ENCODE data around the gene VEGFA. TPM values are rescaled to one million over a fixed set of nuclear protein-coding genes. Genes with fewer than 3 reads are reported as not detected.

Gene VEGFA
- total and polyA plus RNA-seq, 4 donors, result 45.8 to 74.3 (median 61.8) TPM

GRCh38 chr6:43776115-43776798 is 6.2 kb downstream of the VEGFA start:
- Histone ChIP-seq H3K9me3 (ENCODE audit: control insufficient read depth, insufficient read depth, low read length) (no peaks in the 10 kb centered on the region), H3K36me3 (ENCODE audit: control insufficient read depth, insufficient read depth, low read length) (peaks cover 53% of the 10 kb centered on the region), H3K4me1 (ENCODE audit: control insufficient read depth, insufficient read depth, low read length) (peaks cover 38% of the 10 kb centered on the region), H3K27me3 (ENCODE audit: control insufficient read depth, insufficient read depth, low read length) (no peaks in the 10 kb centered on the region), H3K27ac (ENCODE audit: low read depth, low read length) (no peak overlapping the region), H3K4me3 (ENCODE audit: low read depth, low read length) (no peak overlapping the region)
- WGBS (ENCODE audit: insufficient coverage), result 98% methylated on average over 8 of the region's 8 CpGs
- DNase-seq (ENCODE audit: low read depth in 4 of 6, low spot score in 6 of 6), result no peak

DNA sequence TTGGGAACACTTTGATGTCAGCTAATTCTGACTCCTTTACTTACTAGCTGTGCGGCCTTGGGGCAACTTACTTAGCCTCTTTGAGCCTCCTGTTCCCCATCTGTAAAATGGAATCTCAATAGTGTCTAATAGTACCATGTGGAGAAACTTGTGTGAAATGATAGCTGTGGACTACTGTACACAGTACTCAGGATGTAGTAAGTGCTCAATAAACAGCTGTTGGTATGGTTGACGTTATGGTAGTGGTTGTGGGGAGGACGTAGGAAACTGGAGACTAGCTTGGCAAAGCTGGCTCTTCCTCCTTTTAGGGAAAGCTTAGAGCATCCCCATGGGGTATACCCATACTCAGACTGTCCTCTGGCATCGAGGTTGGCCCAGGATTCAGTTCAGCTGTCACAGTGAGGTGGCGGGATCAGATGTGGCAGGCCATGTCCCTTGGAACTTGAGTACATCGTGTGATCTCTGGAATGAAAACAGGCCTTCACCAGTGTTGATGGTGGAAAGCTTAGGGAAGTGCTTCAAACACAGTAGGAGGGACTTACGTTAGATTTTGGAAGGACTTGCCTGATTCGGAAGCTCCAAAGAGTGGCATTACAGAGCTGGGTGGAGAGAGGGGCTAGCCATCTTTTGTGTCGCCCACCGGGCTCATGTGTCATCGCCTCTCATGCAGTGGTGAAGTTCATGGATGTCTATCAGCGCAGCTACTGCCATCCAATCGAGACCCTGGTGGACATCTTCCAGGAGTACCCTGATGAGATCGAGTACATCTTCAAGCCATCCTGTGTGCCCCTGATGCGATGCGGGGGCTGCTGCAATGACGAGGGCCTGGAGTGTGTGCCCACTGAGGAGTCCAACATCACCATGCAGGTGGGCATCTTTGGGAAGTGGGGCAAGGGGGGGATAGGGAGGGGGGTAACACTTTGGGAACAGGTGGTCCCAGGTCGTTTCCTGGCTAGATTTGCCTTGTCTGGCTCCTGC is 7.1 kb downstream of the VEGFA start:
- H3K27ac ChIP-seq (ENCODE audit: low read depth, low read length), result no peak overlapping the region
- no peaks in the 10 kb centered on the region for H3K9me3 ChIP-seq (ENCODE audit: control insufficient read depth, insufficient read depth, low read length)
- H3K27me3 ChIP-seq (ENCODE audit: control insufficient read depth, insufficient read depth, low read length), result no peaks in the 10 kb centered on the region
- no peak for DNase-seq (ENCODE audit: low read depth in 4 of 6, low spot score in 6 of 6)
- 92% methylated on average over 17 of the region's 18 CpGs for WGBS (ENCODE audit: insufficient coverage)
- peaks cover 61% of the 10 kb centered on the region for H3K36me3 ChIP-seq (ENCODE audit: control insufficient read depth, insufficient read depth, low read length)
- no peak overlapping the region for H3K4me3 ChIP-seq (ENCODE audit: low read depth, low read length)
- peaks cover 37% of the 10 kb centered on the region for H3K4me1 ChIP-seq (ENCODE audit: control insufficient read depth, insufficient read depth, low read length)

DNA sequence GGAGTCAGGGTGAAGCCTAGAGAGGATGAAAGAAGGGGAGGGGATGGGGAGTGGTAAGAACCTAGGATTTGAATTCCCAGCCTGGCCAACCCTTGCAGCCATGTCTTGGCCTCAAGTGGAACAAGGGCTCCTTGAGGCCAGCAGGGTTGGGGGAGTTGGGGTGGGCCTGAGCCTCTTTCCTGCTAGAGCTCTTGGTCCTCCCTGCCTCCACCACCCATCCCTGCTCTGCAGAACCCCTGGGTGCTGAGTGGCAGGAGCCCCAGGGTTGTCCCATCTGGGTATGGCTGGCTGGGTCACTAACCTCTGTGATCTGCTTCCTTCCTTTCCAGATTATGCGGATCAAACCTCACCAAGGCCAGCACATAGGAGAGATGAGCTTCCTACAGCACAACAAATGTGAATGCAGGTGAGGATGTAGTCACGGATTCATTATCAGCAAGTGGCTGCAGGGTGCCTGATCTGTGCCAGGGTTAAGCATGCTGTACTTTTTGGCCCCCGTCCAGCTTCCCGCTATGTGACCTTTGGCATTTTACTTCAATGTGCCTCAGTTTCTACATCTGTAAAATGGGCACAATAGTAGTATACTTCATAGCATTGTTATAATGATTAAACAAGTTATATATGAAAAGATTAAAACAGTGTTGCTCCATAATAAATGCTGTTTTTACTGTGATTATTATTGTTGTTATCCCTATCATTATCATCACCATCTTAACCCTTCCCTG is 8.3 kb downstream of the VEGFA start:
- no peak overlapping the region for H3K27ac ChIP-seq (ENCODE audit: low read depth, low read length)
- peaks cover 29% of the 10 kb centered on the region for H3K4me1 ChIP-seq (ENCODE audit: control insufficient read depth, insufficient read depth, low read length)
- no peak for DNase-seq (ENCODE audit: low read depth in 4 of 6, low spot score in 6 of 6)
- WGBS (ENCODE audit: insufficient coverage), result no CpG with 5 or more reads among the region's 4 CpGs
- H3K27me3 ChIP-seq (ENCODE audit: control insufficient read depth, insufficient read depth, low read length), result no peaks in the 10 kb centered on the region
- H3K9me3 ChIP-seq (ENCODE audit: control insufficient read depth, insufficient read depth, low read length), result no peaks in the 10 kb centered on the region
- H3K36me3 ChIP-seq (ENCODE audit: control insufficient read depth, insufficient read depth, low read length), result peaks cover 73% of the 10 kb centered on the region
- no peak overlapping the region for H3K4me3 ChIP-seq (ENCODE audit: low read depth, low read length)

- no peak overlapping the region for H3K4me3 ChIP-seq (ENCODE audit: low read depth, low read length)
- H3K9me3 ChIP-seq (ENCODE audit: control insufficient read depth, insufficient read depth, low read length), result no peaks in the 10 kb centered on the region
- no peaks in the 10 kb centered on the region for H3K27me3 ChIP-seq (ENCODE audit: control insufficient read depth, insufficient read depth, low read length)
- DNase-seq (ENCODE audit: low read depth in 4 of 6, low spot score in 6 of 6), result no peak
- WGBS (ENCODE audit: insufficient coverage), result 88% methylated on average over 11 of the region's 12 CpGs
- H3K36me3 ChIP-seq (ENCODE audit: control insufficient read depth, insufficient read depth, low read length), result peaks cover 80% of the 10 kb centered on the region
- H3K27ac ChIP-seq (ENCODE audit: low read depth, low read length), result no peak overlapping the region
- peaks cover 20% of the 10 kb centered on the region for H3K4me1 ChIP-seq (ENCODE audit: control insufficient read depth, insufficient read depth, low read length)
These were observed 9.2 kb downstream of the VEGFA start for GRCh38 chr6:43778976-43779851.

DNA sequence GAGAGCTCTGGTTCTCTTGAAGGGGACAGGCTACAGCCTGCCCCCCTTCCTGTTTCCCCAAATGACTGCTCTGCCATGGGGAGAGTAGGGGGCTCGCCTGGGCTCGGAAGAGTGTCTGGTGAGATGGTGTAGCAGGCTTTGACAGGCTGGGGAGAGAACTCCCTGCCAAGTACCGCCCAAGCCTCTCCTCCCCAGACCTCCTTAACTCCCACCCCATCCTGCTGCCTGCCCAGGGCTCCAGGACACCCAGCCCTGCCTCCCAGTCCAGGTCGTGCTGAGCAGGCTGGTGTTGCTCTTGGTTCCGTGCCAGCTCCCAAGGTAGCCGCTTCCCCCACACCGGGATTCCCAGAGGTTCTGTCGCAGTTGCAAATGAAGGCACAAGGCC is 9.8 kb downstream of the VEGFA start:
- Histone ChIP-seq H3K27ac (ENCODE audit: low read depth, low read length) (no peak overlapping the region), H3K27me3 (ENCODE audit: control insufficient read depth, insufficient read depth, low read length) (no peaks in the 10 kb centered on the region), H3K9me3 (ENCODE audit: control insufficient read depth, insufficient read depth, low read length) (no peaks in the 10 kb centered on the region), H3K4me3 (ENCODE audit: low read depth, low read length) (no peak overlapping the region), H3K36me3 (ENCODE audit: control insufficient read depth, insufficient read depth, low read length) (peaks cover 85% of the 10 kb centered on the region), H3K4me1 (ENCODE audit: control insufficient read depth, insufficient read depth, low read length) (peaks cover 14% of the 10 kb centered on the region)
- WGBS (ENCODE audit: insufficient coverage), result 86% methylated on average over 6 of the region's 8 CpGs
- DNase-seq (ENCODE audit: low read depth in 4 of 6, low spot score in 6 of 6), result no peak

- peaks cover 85% of the 10 kb centered on the region for H3K36me3 ChIP-seq (ENCODE audit: control insufficient read depth, insufficient read depth, low read length)
- 90% methylated on average over 13 of the region's 13 CpGs for WGBS (ENCODE audit: insufficient coverage)
- H3K4me3 ChIP-seq (ENCODE audit: low read depth, low read length), result no peak overlapping the region
- no peaks in the 10 kb centered on the region for H3K27me3 ChIP-seq (ENCODE audit: control insufficient read depth, insufficient read depth, low read length)
- no peak for DNase-seq (ENCODE audit: low read depth in 4 of 6, low spot score in 6 of 6)
- H3K27ac ChIP-seq (ENCODE audit: low read depth, low read length), result no peak overlapping the region
- no peaks in the 10 kb centered on the region for H3K9me3 ChIP-seq (ENCODE audit: control insufficient read depth, insufficient read depth, low read length)
- H3K4me1 ChIP-seq (ENCODE audit: control insufficient read depth, insufficient read depth, low read length), result peaks cover 9% of the 10 kb centered on the region
These were observed 10.3 kb downstream of the VEGFA start for GRCh38 chr6:43780293-43780692.

DNA sequence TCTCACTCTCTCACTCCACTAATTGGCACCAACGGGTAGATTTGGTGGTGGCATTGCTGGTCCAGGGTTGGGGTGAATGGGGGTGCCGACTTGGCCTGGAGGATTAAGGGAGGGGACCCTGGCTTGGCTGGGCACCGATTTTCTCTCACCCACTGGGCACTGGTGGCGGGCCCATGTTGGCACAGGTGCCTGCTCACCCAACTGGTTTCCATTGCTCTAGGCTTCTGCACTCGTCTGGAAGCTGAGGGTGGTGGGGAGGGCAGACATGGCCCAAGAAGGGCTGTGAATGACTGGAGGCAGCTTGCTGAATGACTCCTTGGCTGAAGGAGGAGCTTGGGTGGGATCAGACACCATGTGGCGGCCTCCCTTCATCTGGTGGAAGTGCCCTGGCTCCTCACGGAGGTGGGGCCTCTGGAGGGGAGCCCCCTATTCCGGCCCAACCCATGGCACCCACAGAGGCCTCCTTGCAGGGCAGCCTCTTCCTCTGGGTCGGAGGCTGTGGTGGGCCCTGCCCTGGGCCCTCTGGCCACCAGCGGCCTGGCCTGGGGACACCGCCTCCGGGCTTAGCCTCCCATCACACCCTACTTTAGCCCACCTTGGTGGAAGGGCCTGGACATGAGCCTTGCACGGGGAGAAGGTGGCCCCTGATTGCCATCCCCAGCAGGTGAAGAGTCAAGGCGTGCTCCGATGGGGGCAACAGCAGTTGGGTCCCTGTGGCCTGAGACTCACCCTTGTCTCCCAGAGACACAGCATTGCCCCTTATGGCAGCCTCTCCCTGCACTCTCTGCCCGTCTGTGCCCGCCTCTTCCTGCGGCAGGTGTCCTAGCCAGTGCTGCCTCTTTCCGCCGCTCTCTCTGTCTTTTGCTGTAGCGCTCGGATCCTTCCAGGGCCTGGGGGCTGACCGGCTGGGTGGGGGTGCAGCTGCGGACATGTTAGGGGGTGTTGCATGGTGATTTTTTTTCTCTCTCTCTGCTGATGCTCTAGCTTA is 11.2 kb downstream of the VEGFA start:
- Histone ChIP-seq H3K27me3 (ENCODE audit: control insufficient read depth, insufficient read depth, low read length) (no peaks in the 10 kb centered on the region), H3K4me3 (ENCODE audit: low read depth, low read length) (no peak overlapping the region), H3K4me1 (ENCODE audit: control insufficient read depth, insufficient read depth, low read length) (peaks cover 6% of the 10 kb centered on the region), H3K27ac (ENCODE audit: low read depth, low read length) (no peak overlapping the region), H3K36me3 (ENCODE audit: control insufficient read depth, insufficient read depth, low read length) (peaks cover 85% of the 10 kb centered on the region), H3K9me3 (ENCODE audit: control insufficient read depth, insufficient read depth, low read length) (no peaks in the 10 kb centered on the region)
- 85% methylated on average over 23 of the region's 24 CpGs for WGBS (ENCODE audit: insufficient coverage)
- DNase-seq (ENCODE audit: low read depth in 4 of 6, low spot score in 6 of 6), result no peak

DNA sequence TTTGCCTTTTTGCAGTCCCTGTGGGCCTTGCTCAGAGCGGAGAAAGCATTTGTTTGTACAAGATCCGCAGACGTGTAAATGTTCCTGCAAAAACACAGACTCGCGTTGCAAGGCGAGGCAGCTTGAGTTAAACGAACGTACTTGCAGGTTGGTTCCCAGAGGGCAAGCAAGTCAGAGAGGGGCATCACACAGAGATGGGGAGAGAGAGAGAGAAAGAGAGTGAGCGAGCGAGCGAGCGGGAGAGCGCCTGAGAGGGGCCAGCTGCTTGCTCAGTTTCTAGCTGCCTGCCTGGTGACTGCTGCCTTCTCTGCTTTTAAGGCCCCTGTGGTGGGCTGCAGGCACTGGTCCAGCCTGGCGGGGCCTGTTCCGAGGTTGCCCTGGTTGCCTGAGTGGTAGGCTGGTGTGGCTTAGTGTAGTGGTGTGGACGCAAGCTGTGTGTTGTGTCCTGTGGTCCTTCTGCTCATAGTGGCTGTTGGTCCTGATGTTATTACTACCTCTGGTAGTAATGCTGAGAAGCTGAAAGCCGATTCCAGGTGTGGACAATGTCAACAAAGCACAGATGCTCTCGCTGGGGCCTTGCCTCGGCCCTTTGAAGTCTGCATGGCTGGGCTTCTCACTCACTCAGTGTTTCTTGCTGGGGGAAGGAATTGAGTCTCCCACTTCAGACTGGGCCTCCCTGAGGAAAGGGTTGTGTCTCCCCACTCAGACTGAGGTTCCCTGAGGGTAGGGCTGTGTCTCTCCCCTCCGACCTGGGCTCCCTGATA is 12.1 kb downstream of the VEGFA start:
- WGBS (ENCODE audit: insufficient coverage), result 73% methylated on average over 20 of the region's 20 CpGs
- Histone ChIP-seq H3K9me3 (ENCODE audit: control insufficient read depth, insufficient read depth, low read length) (no peaks in the 10 kb centered on the region), H3K27ac (ENCODE audit: low read depth, low read length) (no peak overlapping the region), H3K27me3 (ENCODE audit: control insufficient read depth, insufficient read depth, low read length) (no peaks in the 10 kb centered on the region), H3K4me1 (ENCODE audit: control insufficient read depth, insufficient read depth, low read length) (peaks cover 6% of the 10 kb centered on the region), H3K4me3 (ENCODE audit: low read depth, low read length) (no peak overlapping the region), H3K36me3 (ENCODE audit: control insufficient read depth, insufficient read depth, low read length) (peaks cover 80% of the 10 kb centered on the region)
- DNase-seq (ENCODE audit: low read depth in 4 of 6, low spot score in 6 of 6), result peak in 2 of 6 donors; percentile 11 to 33

Data from spinal cord (tissue), 10 donors.